ENCODE results near the gene ZNF485.

DNA sequence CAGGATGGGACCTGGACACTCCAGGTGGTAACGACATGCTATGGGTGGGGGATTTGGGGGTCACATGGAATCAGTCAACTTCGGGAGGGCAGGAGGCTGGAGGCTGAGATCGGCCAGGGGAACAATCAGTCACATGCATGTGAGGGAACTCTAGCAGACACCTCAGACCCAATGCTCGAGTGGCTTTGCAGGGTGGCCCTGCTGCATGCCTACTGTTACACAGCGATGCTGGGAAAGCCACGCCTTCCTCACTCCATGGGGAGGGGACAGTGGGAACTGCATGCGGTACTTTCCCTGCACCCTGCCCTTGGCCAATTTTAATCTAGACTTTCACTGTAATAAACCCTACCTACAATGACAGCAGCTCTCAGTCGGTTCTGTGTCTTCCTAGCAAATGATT, 49.1 kb downstream of the ZNF485 start:
- TF ChIP-seq, protein P1, sequence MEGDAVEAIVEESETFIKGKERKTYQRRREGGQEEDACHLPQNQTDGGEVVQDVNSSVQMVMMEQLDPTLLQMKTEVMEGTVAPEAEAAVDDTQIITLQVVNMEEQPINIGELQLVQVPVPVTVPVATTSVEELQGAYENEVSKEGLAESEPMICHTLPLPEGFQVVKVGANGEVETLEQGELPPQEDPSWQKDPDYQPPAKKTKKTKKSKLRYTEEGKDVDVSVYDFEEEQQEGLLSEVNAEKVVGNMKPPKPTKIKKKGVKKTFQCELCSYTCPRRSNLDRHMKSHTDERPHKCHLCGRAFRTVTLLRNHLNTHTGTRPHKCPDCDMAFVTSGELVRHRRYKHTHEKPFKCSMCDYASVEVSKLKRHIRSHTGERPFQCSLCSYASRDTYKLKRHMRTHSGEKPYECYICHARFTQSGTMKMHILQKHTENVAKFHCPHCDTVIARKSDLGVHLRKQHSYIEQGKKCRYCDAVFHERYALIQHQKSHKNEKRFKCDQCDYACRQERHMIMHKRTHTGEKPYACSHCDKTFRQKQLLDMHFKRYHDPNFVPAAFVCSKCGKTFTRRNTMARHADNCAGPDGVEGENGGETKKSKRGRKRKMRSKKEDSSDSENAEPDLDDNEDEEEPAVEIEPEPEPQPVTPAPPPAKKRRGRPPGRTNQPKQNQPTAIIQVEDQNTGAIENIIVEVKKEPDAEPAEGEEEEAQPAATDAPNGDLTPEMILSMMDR (IDR thresholded peaks at IDR 0.05) = no peak
- TF ChIP-seq POLR2AphosphoS5 (IDR thresholded peaks at IDR 0.05; ENCODE audit: insufficient read depth in 1 of 2, low read depth in 1 of 2) = no peak
